ENCODE measurements around the gene MYEF2.
A peak's percentile ranks its signal among the peaks of the same experiment; 100 is the strongest.

Gene MYEF2

GRCh38 chr15:48126667-48127355 lies 51.3 kb downstream of the MYEF2 start:
- peak in 1 of 2 experiments; percentile 10 for DNase-seq (ENCODE audit: low read depth in 1 of 2, low spot score in 1 of 2)
- in situ Hi-C loops (cut with HindIII; ENCODE audit: low pct_unique_long_range_greater_than_20kb, low sequenced_read_pairs) = no loop called here
- TF ChIP-seq JUND (IDR thresholded peaks at IDR 0.05; ENCODE audit: low read depth) = no peak

GRCh38 chr15:48121849-48122248 lies 56.2 kb downstream of the MYEF2 start:
- in situ Hi-C loops (cut with HindIII; ENCODE audit: low pct_unique_long_range_greater_than_20kb, low sequenced_read_pairs) = no loop called here
- no peak for DNase-seq (ENCODE audit: low read depth in 1 of 2, low spot score in 1 of 2)
- no peak for TF ChIP-seq JUND (IDR thresholded peaks at IDR 0.05; ENCODE audit: low read depth)

- DNase-seq (ENCODE audit: low read depth in 1 of 2, low spot score in 1 of 2) = no peak
- in situ Hi-C loops (cut with HindIII; ENCODE audit: low pct_unique_long_range_greater_than_20kb, low sequenced_read_pairs) = no loop called here
- no peak for TF ChIP-seq JUND (IDR thresholded peaks at IDR 0.05; ENCODE audit: low read depth)
These were observed 57.4 kb downstream of the MYEF2 start, which contains the start of gene SLC24A5 for GRCh38 chr15:48120745-48121144. SLC24A5 (plus strand) TSS chr15:48120990; CDS start chr15:48121045, 55 bp downstream.

- TF ChIP-seq JUND (IDR thresholded peaks at IDR 0.05; ENCODE audit: low read depth) = no peak
- in situ Hi-C loops (cut with HindIII; ENCODE audit: low pct_unique_long_range_greater_than_20kb, low sequenced_read_pairs) = no loop called here
- DNase-seq (ENCODE audit: low read depth in 1 of 2, low spot score in 1 of 2) = no peak
These were observed 58.8 kb downstream of the MYEF2 start for GRCh38 chr15:48119277-48119676.

GRCh38 chr15:48112242-48112641 lies 65.9 kb downstream of the MYEF2 start:
- peak; percentile 33 to 65 for DNase-seq (ENCODE audit: low read depth in 1 of 2, low spot score in 1 of 2)
- TF ChIP-seq JUND (IDR thresholded peaks at IDR 0.05; ENCODE audit: low read depth) = no peak
- in situ Hi-C loops (cut with HindIII; ENCODE audit: low pct_unique_long_range_greater_than_20kb, low sequenced_read_pairs) = no loop called here

- no peak for TF ChIP-seq JUND (IDR thresholded peaks at IDR 0.05; ENCODE audit: low read depth)
- DNase-seq (ENCODE audit: low read depth in 1 of 2, low spot score in 1 of 2) = no peak
- in situ Hi-C loops (cut with HindIII; ENCODE audit: low pct_unique_long_range_greater_than_20kb, low sequenced_read_pairs) = no loop called here
These were observed 68.1 kb downstream of the MYEF2 start for GRCh38 chr15:48109856-48110531.

- no peak for DNase-seq (ENCODE audit: low read depth in 1 of 2, low spot score in 1 of 2)
- in situ Hi-C loops (cut with HindIII; ENCODE audit: low pct_unique_long_range_greater_than_20kb, low sequenced_read_pairs) = no loop called here
- no peak for TF ChIP-seq JUND (IDR thresholded peaks at IDR 0.05; ENCODE audit: low read depth)
These were observed 68.9 kb downstream of the MYEF2 start for GRCh38 chr15:48109212-48109611.

GRCh38 chr15:48105936-48106335 lies 72.2 kb downstream of the MYEF2 start:
- no peak for TF ChIP-seq JUND (IDR thresholded peaks at IDR 0.05; ENCODE audit: low read depth)
- DNase-seq (ENCODE audit: low read depth in 1 of 2, low spot score in 1 of 2) = no peak
- in situ Hi-C loops (cut with HindIII; ENCODE audit: low pct_unique_long_range_greater_than_20kb, low sequenced_read_pairs) = no loop called here

GRCh38 chr15:48103647-48104046 lies 74.4 kb downstream of the MYEF2 start:
- no peak for DNase-seq (ENCODE audit: low read depth in 1 of 2, low spot score in 1 of 2)
- TF ChIP-seq JUND (IDR thresholded peaks at IDR 0.05; ENCODE audit: low read depth) = no peak
- in situ Hi-C loops (cut with HindIII; ENCODE audit: low pct_unique_long_range_greater_than_20kb, low sequenced_read_pairs) = no loop called here

GRCh38 chr15:48102167-48102566 lies 75.9 kb downstream of the MYEF2 start:
- no peak for TF ChIP-seq JUND (IDR thresholded peaks at IDR 0.05; ENCODE audit: low read depth)
- DNase-seq (ENCODE audit: low read depth in 1 of 2, low spot score in 1 of 2) = no peak
- in situ Hi-C loops (cut with HindIII; ENCODE audit: low pct_unique_long_range_greater_than_20kb, low sequenced_read_pairs) = no loop called here

- no peak for DNase-seq (ENCODE audit: low read depth in 1 of 2, low spot score in 1 of 2)
These were observed 76.6 kb downstream of the MYEF2 start for GRCh38 chr15:48101376-48101961.

GRCh38 chr15:48097264-48097663 lies 80.8 kb downstream of the MYEF2 start:
- no peak for DNase-seq (ENCODE audit: low read depth in 1 of 2, low spot score in 1 of 2)
- TF ChIP-seq JUND (IDR thresholded peaks at IDR 0.05; ENCODE audit: low read depth) = no peak
- in situ Hi-C loops (cut with HindIII; ENCODE audit: low pct_unique_long_range_greater_than_20kb, low sequenced_read_pairs) = no loop called here

More at GRCh38 chr15:48101376-48101961, 76.6 kb downstream of the MYEF2 start:
- in situ Hi-C loops (cut with HindIII; ENCODE audit: low pct_unique_long_range_greater_than_20kb, low sequenced_read_pairs) = no loop called here
- TF ChIP-seq JUND (IDR thresholded peaks at IDR 0.05; ENCODE audit: low read depth) = no peak

GRCh38 chr15:48096813-48097212 lies 81.3 kb downstream of the MYEF2 start:
- in situ Hi-C loops (cut with HindIII; ENCODE audit: low pct_unique_long_range_greater_than_20kb, low sequenced_read_pairs) = no loop called here
- DNase-seq (ENCODE audit: low read depth in 1 of 2, low spot score in 1 of 2) = no peak
- no peak for TF ChIP-seq JUND (IDR thresholded peaks at IDR 0.05; ENCODE audit: low read depth)

Data from T47D (cell line).